ENCODE measurements around the gene SMAD5.

SMAD5 gene

GRCh38 chr5:136108766-136109165 is 23.9 kb upstream of the SMAD5 start:
- no peak for DNase-seq
- Histone ChIP-seq H3K27ac (no peak overlapping the region), H3K9me3 (ENCODE audit: severe bottlenecking) (no peaks in the 10 kb centered on the region), H3K4me3 (ENCODE audit: low read depth, low read length) (no peak overlapping the region), H3K27me3 (ENCODE audit: insufficient read depth, low read depth, severe bottlenecking) (no peaks in the 10 kb centered on the region), H3K36me3 (no peaks in the 10 kb centered on the region)
- no peak for TF ChIP-seq CTCF (IDR thresholded peaks at IDR 0.05; ENCODE audit: low read depth, low read length)

GRCh38 chr5:136109453-136110135 is 23.1 kb upstream of the SMAD5 start:
- Histone ChIP-seq H3K27me3 (ENCODE audit: insufficient read depth, low read depth, severe bottlenecking) (no peaks in the 10 kb centered on the region), H3K4me3 (ENCODE audit: low read depth, low read length) (no peak overlapping the region), H3K9me3 (ENCODE audit: severe bottlenecking) (no peaks in the 10 kb centered on the region), H3K27ac (no peak overlapping the region), H3K36me3 (no peaks in the 10 kb centered on the region)
- TF ChIP-seq CTCF (IDR thresholded peaks at IDR 0.05; ENCODE audit: low read depth, low read length), result no peak
- DNase-seq, result no peak

- Histone ChIP-seq H3K27ac (no peak overlapping the region), H3K27me3 (ENCODE audit: insufficient read depth, low read depth, severe bottlenecking) (no peaks in the 10 kb centered on the region), H3K36me3 (no peaks in the 10 kb centered on the region), H3K9me3 (ENCODE audit: severe bottlenecking) (no peaks in the 10 kb centered on the region), H3K4me3 (ENCODE audit: low read depth, low read length) (no peak overlapping the region)
- TF ChIP-seq CTCF (IDR thresholded peaks at IDR 0.05; ENCODE audit: low read depth, low read length), result no peak
- DNase-seq, result no peak
Measured at GRCh38 chr5:136113606-136114005, 19.0 kb upstream of the SMAD5 start.

GRCh38 chr5:136114414-136115125 is 18.1 kb upstream of the SMAD5 start:
- Histone ChIP-seq H3K4me3 (ENCODE audit: low read depth, low read length) (no peak overlapping the region), H3K9me3 (ENCODE audit: severe bottlenecking) (no peaks in the 10 kb centered on the region), H3K36me3 (no peaks in the 10 kb centered on the region), H3K27ac (no peak overlapping the region), H3K27me3 (ENCODE audit: insufficient read depth, low read depth, severe bottlenecking) (no peaks in the 10 kb centered on the region)
- no peak for TF ChIP-seq CTCF (IDR thresholded peaks at IDR 0.05; ENCODE audit: low read depth, low read length)
- no peak for DNase-seq

- H3K27me3 ChIP-seq (ENCODE audit: insufficient read depth, low read depth, severe bottlenecking), result no peaks in the 10 kb centered on the region
- TF ChIP-seq CTCF (IDR thresholded peaks at IDR 0.05; ENCODE audit: low read depth, low read length), result no peak
- H3K36me3 ChIP-seq, result no peaks in the 10 kb centered on the region
Measured at GRCh38 chr5:136115183-136115865, 17.3 kb upstream of the SMAD5 start.

More at GRCh38 chr5:136115183-136115865, 17.3 kb upstream of the SMAD5 start:
- DNase-seq, result no peak
- Histone ChIP-seq H3K9me3 (ENCODE audit: severe bottlenecking) (no peaks in the 10 kb centered on the region), H3K4me3 (ENCODE audit: low read depth, low read length) (no peak overlapping the region), H3K27ac (no peak overlapping the region)
